NCI-H524 treated with DMSO at 0.1 percent for 48 hours (cell line): ENCODE data around the gene GNL3.
"Not testable (repeated sequence)": the region's sequence is repeated elsewhere in the genome, so short reads cannot be mapped to it uniquely, and the experiment has no call there.

ENCODE experiments used
- DNase-seq: peaks from one replicate; lab custom pipeline; 2025; lab: John Stamatoyannopoulos, UW

GNL3 gene

GRCh38 chr3:52685709-52686691, at the start of gene GNL3, which contains the start of gene PBRM1:
TSS of gene GNL3 (plus strand) at chr3:52686032. CDS start at chr3:52686093, 61 bp downstream.
TSS of gene PBRM1 (minus strand) at chr3:52685913.
- peak; percentile 64 for DNase-seq

- DNase-seq: peak; percentile 80
These were observed 49.2 kb upstream of the GNL3 start for GRCh38 chr3:52636673-52637072.

GRCh38 chr3:52645549-52645948, 40.3 kb upstream of the GNL3 start:
- no peak for DNase-seq

- no peak for DNase-seq
These were observed 36.2 kb upstream of the GNL3 start for GRCh38 chr3:52649461-52650210.

GRCh38 chr3:52650439-52650838, 35.4 kb upstream of the GNL3 start:
- DNase-seq: no peak

GRCh38 chr3:52651592-52651991, 34.2 kb upstream of the GNL3 start:
- DNase-seq: no peak

- DNase-seq: no peak
These were observed 29.9 kb upstream of the GNL3 start for GRCh38 chr3:52655895-52656294.

GRCh38 chr3:52660046-52660445, 25.8 kb upstream of the GNL3 start:
- DNase-seq: no peak

- DNase-seq: no peak
These were observed 22.7 kb upstream of the GNL3 start for GRCh38 chr3:52663098-52663497.

GRCh38 chr3:52670621-52671521, 15.0 kb upstream of the GNL3 start:
- no peak for DNase-seq

GRCh38 chr3:52671676-52672075, 14.2 kb upstream of the GNL3 start:
- no peak for DNase-seq

GRCh38 chr3:52676201-52676600, 9.6 kb upstream of the GNL3 start:
- DNase-seq: not testable (repeated sequence)

GRCh38 chr3:52678265-52679198, 7.3 kb upstream of the GNL3 start:
- DNase-seq: no peak

- DNase-seq: no peak
These were observed 6.7 kb upstream of the GNL3 start for GRCh38 chr3:52679199-52679538.

GRCh38 chr3:52679811-52680210, 6.0 kb upstream of the GNL3 start:
- DNase-seq: no peak

GRCh38 chr3:52681596-52681995, 4.2 kb upstream of the GNL3 start:
- no peak for DNase-seq

GRCh38 chr3:52682016-52682415, 3.8 kb upstream of the GNL3 start:
- DNase-seq: no peak

GRCh38 chr3:52683611-52684010, 2.2 kb upstream of the GNL3 start:
- DNase-seq: no peak

- no peak for DNase-seq
These were observed 1.6 kb upstream of the GNL3 start for GRCh38 chr3:52684184-52684583.

- DNase-seq: peak; percentile 47
These were observed 535 bp upstream of the GNL3 start for GRCh38 chr3:52685285-52685708.

GRCh38 chr3:52688266-52688665, 2.4 kb downstream of the GNL3 start:
- no peak for DNase-seq
